Dendritic cell treated with granulocyte-macrophage colony-stimulating factor and Interleukin-4, amounts not matched to agents 40 ng/mL and 50 ng/mL, for 4 days (primary cell): ENCODE data around the gene ROCK2.

Source experiments
- H3K27ac Mint-ChIP-seq: one replicate; pipeline ENCODE4 v1.8.0; 2022; ENCODE audit warnings: mild to moderate bottlenecking, mixed read lengths
- H3K27me3 Mint-ChIP-seq: one replicate; pipeline ENCODE4 v1.8.0; 2022; ENCODE audit warnings: mild to moderate bottlenecking, mixed read lengths
- H3K36me3 Mint-ChIP-seq: one replicate; pipeline ENCODE4 v1.8.0; 2022; ENCODE audit warnings: low read depth, mixed read lengths
- H3K4me1 Mint-ChIP-seq: one replicate; pipeline ENCODE4 v1.8.0; 2022; ENCODE audit warnings: low read depth, mixed read lengths
- H3K4me3 Mint-ChIP-seq: one replicate; pipeline ENCODE4 v1.8.0; 2022; ENCODE audit warnings: mild to moderate bottlenecking, moderate library complexity, mixed read lengths
- H3K9me3 Mint-ChIP-seq: one replicate; pipeline ENCODE4 v1.8.0; 2022; ENCODE audit warnings: mixed read lengths
- intact Hi-C: fragments of 100-400 bp; cut with micrococcal nuclease; formaldehyde crosslinking; loops from one replicate; pipeline ENCODE4 v1.15.0; 2022

The ROCK2 gene

DNA sequence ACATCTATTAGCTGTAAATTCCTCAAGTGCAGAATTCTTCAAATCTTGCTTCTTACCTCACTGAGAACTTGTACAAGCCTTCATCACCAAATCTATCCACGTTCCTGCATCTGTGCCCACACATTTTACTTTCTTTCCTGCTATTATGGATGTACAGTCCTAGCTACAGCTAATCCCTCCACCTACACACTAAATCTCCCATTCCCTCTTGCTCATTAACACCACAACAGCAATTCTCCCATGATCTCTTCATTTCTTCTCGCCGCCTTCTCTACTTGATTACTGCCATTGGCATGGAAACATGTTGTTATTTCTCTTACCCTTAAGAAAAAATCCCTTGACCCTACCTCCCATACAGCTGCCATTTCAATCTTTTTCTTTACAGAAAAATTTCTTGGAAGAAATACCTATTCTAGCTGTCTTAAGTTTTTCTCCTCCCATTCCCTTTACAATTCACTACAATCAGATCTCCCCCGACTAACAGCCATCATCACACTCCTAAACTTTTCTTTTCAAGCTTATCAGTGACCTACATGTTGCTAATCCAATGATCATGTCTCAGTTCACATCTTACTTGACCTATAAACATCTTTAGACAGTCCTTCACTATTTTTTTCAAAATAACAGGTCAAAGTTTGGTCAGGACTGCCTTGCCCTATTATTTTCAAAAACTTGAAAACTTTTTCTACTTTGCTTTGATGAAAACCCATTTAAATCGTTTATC lies 41.0 kb downstream of the ROCK2 start:
- intact Hi-C loops, result no loop called here
- no peak overlapping the region for H3K4me3 Mint-ChIP-seq

DNA sequence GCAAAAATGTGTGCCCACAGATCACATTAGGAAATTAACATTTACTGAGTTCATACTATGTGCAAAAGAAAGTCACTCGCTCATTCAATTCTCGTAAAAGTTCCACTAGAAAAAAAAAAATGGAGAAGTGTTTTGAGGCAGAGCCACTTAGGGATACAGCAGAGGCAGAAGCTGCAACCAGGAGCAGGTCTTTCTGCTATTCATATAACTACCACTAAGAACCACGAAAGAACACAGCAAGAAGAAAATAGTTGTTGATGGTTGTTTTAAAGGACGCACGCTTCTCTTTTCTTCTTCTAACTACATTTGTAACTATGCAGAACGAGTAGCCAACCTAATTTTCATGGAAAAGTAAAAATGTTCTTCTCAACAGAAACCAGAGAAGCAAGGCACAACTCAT lies 45.0 kb downstream of the ROCK2 start:
- no peaks in the 10 kb centered on the region for H3K27me3 Mint-ChIP-seq
- no peak overlapping the region for H3K27ac Mint-ChIP-seq
- peaks cover 7% of the 10 kb centered on the region for H3K4me1 Mint-ChIP-seq
- no peak overlapping the region for H3K4me3 Mint-ChIP-seq
- intact Hi-C loops, result no loop called here
- H3K36me3 Mint-ChIP-seq, result no peaks in the 10 kb centered on the region
- H3K9me3 Mint-ChIP-seq, result peaks cover 9% of the 10 kb centered on the region

More for the DNA sequence above, 41.0 kb downstream of the ROCK2 start:
- H3K27ac Mint-ChIP-seq, result no peak overlapping the region
- no peaks in the 10 kb centered on the region for H3K27me3 Mint-ChIP-seq
- H3K36me3 Mint-ChIP-seq, result no peaks in the 10 kb centered on the region
- peaks cover 28% of the 10 kb centered on the region for H3K4me1 Mint-ChIP-seq
- H3K9me3 Mint-ChIP-seq, result no peaks in the 10 kb centered on the region

DNA sequence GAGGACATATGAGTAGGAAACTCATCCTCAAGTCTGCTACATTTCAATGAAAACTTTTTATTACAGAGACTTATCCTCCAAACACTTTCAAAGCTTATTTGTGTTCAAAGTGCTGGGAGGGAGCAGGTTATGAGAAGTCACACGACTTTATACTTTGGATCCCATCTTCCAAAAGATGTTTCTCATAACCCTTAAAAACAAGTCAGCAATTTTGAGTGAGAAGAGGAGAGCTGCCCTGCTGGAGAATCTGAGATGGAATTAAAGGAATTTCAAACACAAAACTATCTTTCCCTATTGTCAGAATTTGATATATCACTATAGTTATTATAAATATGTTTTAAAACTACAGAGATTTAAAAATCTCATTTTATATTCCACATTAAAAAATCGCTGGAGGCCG lies 45.8 kb downstream of the ROCK2 start:
- no peaks in the 10 kb centered on the region for H3K27me3 Mint-ChIP-seq
- H3K36me3 Mint-ChIP-seq, result no peaks in the 10 kb centered on the region
- no peak overlapping the region for H3K4me3 Mint-ChIP-seq
- no peak overlapping the region for H3K27ac Mint-ChIP-seq
- H3K4me1 Mint-ChIP-seq, result peaks cover 7% of the 10 kb centered on the region
- intact Hi-C loops, result no loop called here
- peaks cover 14% of the 10 kb centered on the region for H3K9me3 Mint-ChIP-seq

DNA sequence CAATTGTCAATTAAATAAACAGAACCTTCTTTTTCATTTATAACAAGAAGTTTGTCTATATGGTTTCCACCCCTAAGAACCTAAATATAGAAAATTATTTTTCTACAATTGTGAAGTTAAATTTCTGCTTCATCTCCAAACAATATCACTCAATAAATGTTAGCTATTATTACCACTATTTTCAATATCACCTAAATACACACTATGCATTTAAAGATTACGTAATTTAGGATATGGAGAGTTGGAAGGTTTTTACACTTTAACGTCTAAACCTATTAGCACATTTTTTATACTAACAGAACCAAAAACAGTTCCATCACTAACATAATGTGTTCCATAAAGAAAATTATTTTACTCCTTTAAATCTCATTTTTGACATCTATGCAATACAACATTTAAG lies 48.0 kb downstream of the ROCK2 start:
- Mint-ChIP-seq H3K9me3 (peaks cover 26% of the 10 kb centered on the region), H3K36me3 (no peaks in the 10 kb centered on the region), H3K4me1 (peaks cover 13% of the 10 kb centered on the region), H3K27me3 (no peaks in the 10 kb centered on the region), H3K27ac (no peak overlapping the region), H3K4me3 (no peak overlapping the region)
- intact Hi-C loops, result no loop called here

DNA sequence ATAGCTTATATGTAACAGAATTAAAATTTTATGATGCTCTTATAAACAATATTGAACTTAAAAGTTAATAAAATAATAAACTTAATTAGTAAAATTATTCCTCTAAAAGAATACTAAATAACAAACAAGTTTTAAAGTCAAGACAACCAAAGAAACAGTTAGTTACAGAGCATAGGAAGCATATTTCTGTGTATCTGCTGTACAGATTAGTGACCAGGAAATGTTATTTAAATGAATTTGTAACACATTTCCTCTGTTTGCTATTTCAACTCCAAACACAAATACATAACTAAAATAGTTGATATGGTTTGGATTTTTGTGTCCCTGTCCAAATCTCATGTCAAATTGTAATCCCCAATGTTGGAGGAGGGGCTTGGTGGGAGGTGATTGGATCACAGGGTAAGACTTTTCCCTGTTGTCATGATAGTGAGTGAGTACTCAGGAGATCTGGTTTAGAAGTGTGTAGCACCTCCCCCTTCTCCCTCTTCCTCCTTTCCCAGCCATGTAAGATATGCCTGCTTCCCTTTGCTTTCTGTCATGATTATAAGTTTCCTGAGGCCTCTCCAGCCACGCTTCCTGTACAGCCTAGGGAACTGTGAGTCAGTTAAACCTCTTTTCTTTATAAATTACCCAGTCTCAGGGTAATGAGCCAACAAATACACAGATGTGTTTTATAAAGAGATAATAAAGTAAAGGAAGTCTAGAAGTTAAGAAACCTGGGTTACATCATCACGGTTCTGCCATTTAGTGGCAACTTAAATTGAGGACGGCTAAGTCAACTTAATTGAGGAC lies 51.8 kb downstream of the ROCK2 start:
- no peak overlapping the region for H3K27ac Mint-ChIP-seq
- intact Hi-C loops, result no loop called here
- H3K9me3 Mint-ChIP-seq, result peaks cover 26% of the 10 kb centered on the region
- peaks cover 19% of the 10 kb centered on the region for H3K4me1 Mint-ChIP-seq
- H3K4me3 Mint-ChIP-seq, result no peak overlapping the region
- H3K27me3 Mint-ChIP-seq, result no peaks in the 10 kb centered on the region
- no peaks in the 10 kb centered on the region for H3K36me3 Mint-ChIP-seq

DNA sequence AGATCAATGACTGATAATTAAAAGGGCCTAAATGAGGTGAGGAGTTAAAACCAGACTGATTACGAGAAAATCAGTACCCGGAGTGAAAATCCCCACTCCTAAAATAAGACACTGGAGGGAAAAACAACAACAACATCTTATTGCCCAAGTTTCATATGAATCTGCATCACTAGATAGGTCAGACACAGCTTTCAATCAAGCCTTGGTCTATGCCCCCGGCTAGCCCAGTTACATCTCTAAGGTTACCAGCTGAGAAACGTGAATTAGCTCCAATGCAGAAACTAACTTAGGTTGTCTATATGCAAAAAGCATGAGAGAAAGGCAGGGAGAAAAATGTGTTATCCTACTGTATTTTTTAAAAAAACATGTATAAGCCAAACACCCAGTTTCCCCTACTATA lies 53.7 kb downstream of the ROCK2 start:
- Mint-ChIP-seq H3K36me3 (peaks cover 9% of the 10 kb centered on the region), H3K27ac (no peak overlapping the region), H3K4me1 (peaks cover 19% of the 10 kb centered on the region), H3K27me3 (no peaks in the 10 kb centered on the region), H3K4me3 (no peak overlapping the region), H3K9me3 (peaks cover 23% of the 10 kb centered on the region)
- intact Hi-C loops, result no loop called here

DNA sequence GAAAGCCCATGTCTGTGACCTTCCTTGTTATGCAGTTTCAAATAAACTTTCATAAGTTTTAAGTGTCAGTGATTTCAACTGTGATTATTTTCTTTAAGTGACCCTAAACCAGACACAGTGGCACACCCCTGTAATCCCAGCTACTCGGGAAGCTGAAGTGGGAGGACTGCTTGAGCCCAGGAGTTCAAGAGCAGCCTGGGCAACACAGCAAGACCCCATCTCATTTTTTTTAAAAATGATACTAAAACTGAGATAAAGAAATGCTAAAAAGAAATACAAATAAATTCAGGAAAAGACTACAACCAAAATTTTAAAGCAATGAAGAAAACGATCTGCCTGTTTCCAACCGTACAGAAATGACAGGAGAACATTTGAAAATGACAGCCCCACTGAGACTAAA lies 54.2 kb downstream of the ROCK2 start:
- intact Hi-C loops, result no loop called here
- Mint-ChIP-seq H3K27me3 (no peaks in the 10 kb centered on the region), H3K27ac (no peak overlapping the region), H3K4me3 (no peak overlapping the region), H3K36me3 (peaks cover 14% of the 10 kb centered on the region), H3K4me1 (peaks cover 19% of the 10 kb centered on the region), H3K9me3 (peaks cover 23% of the 10 kb centered on the region)

DNA sequence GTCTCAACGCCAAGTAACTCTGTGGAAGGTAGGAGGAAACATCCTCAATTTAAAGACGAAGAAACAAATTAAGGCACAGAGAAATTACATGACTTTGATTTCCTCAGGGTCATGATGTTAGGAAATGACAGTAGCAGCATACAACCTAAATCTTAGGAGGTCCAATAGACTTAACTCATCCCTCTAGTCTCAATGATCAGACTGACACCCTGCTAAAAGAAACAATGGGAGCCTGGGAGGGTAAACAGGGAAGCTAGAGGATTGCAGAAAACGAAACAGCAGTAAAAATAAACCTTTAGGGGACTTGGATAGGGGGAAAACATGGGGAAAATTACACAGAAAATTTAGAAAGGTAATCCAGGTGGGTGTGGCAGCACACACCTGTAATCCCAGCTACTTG lies 56.0 kb downstream of the ROCK2 start:
- intact Hi-C loops, result no loop called here
- Mint-ChIP-seq H3K4me1 (peaks cover 19% of the 10 kb centered on the region), H3K36me3 (peaks cover 32% of the 10 kb centered on the region), H3K27ac (no peak overlapping the region), H3K4me3 (no peak overlapping the region), H3K9me3 (peaks cover 30% of the 10 kb centered on the region), H3K27me3 (no peaks in the 10 kb centered on the region)

DNA sequence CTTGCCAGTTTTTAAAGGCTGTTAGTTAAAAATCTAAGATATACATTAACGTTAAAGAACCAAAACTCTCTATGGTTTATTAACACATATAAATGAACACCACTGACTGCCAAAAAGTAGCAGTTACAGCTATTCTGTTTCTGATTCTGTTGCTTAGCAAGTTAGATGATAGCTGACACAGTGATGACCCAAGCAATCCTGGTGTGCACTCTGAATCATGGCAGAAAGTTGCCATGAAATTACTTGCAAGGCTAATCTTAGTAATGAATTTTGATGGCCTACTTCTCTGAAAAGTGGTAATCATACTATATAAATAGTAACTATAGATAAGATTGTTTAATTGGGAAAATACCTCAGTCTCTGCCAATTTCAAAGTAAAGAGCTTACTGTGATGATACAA lies 57.7 kb downstream of the ROCK2 start:
- peaks cover 41% of the 10 kb centered on the region for H3K36me3 Mint-ChIP-seq
- peaks cover 19% of the 10 kb centered on the region for H3K9me3 Mint-ChIP-seq
- peaks cover 17% of the 10 kb centered on the region for H3K4me1 Mint-ChIP-seq
- intact Hi-C loops, result no loop called here
- H3K27me3 Mint-ChIP-seq, result no peaks in the 10 kb centered on the region
- no peak overlapping the region for H3K4me3 Mint-ChIP-seq
- no peak overlapping the region for H3K27ac Mint-ChIP-seq

DNA sequence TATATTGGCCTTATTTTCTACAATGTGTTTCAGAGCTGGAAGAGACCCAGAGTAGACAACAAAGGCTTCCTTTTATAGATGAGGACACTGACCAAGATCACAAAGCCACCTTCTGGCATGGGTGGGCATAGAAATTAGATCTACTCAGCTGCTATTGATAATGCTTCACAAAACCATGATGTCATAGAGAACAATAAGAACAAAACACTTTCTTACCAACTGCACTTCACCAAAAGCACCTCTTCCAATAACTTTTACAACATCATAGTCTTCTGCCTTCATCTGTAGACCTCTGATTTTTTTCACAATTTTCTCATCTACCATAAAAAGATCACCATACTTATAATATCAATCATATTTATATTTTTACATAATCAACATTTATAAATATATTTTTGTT lies 58.1 kb downstream of the ROCK2 start:
- Mint-ChIP-seq H3K4me1 (peaks cover 17% of the 10 kb centered on the region), H3K4me3 (no peak overlapping the region), H3K27ac (no peak overlapping the region), H3K9me3 (peaks cover 19% of the 10 kb centered on the region), H3K36me3 (peaks cover 41% of the 10 kb centered on the region), H3K27me3 (no peaks in the 10 kb centered on the region)
- intact Hi-C loops, result no loop called here

DNA sequence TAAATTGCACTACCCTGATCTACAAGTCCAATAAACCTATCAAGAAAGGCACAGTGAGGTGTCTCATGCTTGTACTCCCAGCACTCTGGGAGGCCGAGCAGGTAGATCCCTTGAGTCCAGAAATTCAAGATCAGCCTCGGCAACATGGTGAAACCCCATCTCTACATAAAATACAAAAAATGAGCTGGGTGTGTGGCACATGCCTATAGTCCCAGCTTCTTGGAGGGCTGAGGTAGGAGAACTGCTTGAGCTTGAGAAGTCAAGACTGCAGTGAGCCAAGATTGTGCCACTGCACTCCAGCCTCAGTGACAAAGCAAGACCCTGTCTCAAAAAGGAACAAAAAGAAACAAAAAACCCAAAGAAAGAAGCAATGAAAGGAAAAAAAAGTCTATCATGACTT lies 58.9 kb downstream of the ROCK2 start:
- peaks cover 17% of the 10 kb centered on the region for H3K4me1 Mint-ChIP-seq
- peaks cover 41% of the 10 kb centered on the region for H3K36me3 Mint-ChIP-seq
- H3K27me3 Mint-ChIP-seq, result no peaks in the 10 kb centered on the region
- peaks cover 19% of the 10 kb centered on the region for H3K9me3 Mint-ChIP-seq
- H3K27ac Mint-ChIP-seq, result no peak overlapping the region
- H3K4me3 Mint-ChIP-seq, result no peak overlapping the region
- intact Hi-C loops, result no loop called here

DNA sequence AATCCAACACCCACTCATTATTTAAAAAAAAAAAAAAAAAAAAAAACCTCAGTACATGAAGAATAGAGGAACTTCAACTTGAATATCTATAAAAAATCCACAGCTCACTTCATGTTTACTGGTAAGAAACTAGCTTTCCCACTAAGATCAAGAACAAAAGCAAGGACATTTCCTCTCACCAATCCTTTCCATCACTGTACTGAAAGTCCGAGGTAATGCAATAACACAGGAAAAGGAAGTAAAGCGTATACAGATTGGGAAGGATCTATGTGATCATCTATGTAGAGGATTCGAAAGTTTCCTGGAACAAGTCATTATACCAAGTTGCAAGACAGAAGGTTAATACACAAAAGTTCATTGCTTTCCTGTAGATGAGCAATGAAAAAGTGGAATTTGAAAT lies 63.2 kb downstream of the ROCK2 start:
- no peak overlapping the region for H3K27ac Mint-ChIP-seq
- peaks cover 57% of the 10 kb centered on the region for H3K36me3 Mint-ChIP-seq
- peaks cover 19% of the 10 kb centered on the region for H3K9me3 Mint-ChIP-seq

DNA sequence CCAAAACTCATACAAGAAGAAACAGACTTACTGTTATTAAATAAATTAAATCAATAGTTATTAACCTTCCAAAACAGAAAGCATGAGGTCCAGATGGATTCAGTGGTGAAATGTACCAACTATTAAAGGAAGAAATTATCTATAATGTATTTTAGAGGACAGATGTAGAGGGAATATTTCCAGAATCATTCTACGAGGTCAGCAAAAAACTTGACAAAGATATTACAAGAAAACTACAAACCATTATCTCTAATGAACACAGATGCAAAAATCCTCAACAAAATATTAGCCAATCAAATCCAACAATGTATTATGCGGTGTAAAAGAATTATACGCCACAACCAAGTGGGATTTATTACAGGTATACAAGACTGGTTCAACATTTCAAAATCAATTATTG lies 63.7 kb downstream of the ROCK2 start:
- H3K27ac Mint-ChIP-seq, result no peak overlapping the region
- intact Hi-C loops, result no loop called here
- H3K27me3 Mint-ChIP-seq, result no peaks in the 10 kb centered on the region
- H3K4me3 Mint-ChIP-seq, result no peak overlapping the region
- peaks cover 9% of the 10 kb centered on the region for H3K4me1 Mint-ChIP-seq
- peaks cover 18% of the 10 kb centered on the region for H3K9me3 Mint-ChIP-seq
- H3K36me3 Mint-ChIP-seq, result peaks cover 52% of the 10 kb centered on the region

More for the DNA sequence above, 63.2 kb downstream of the ROCK2 start:
- Mint-ChIP-seq H3K4me1 (peaks cover 9% of the 10 kb centered on the region), H3K4me3 (no peak overlapping the region), H3K27me3 (no peaks in the 10 kb centered on the region)
- intact Hi-C loops, result no loop called here

DNA sequence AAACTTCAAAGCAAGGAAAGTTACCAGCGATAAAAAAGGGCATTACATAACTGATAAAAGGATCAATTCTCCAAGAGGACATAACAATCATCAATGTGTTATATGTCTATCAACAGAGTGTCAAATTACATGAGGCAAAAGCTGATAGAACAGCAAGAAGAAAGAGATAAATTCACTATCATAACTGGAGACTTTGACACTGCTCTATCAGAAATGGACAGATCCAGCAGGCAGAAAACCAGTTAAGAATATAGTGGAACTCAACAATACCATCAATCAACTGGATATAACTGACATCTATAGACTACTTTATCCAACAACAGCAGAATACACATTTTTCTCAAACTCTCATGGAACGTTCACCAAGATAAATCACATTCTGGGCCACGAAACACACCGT lies 65.0 kb downstream of the ROCK2 start:
- Mint-ChIP-seq H3K9me3 (peaks cover 8% of the 10 kb centered on the region), H3K4me3 (no peak overlapping the region), H3K27me3 (no peaks in the 10 kb centered on the region), H3K36me3 (peaks cover 39% of the 10 kb centered on the region), H3K4me1 (peaks cover 12% of the 10 kb centered on the region), H3K27ac (no peak overlapping the region)
- intact Hi-C loops, result no loop called here
